ENCODE results near the gene NMNAT3.

NMNAT3 gene

DNA sequence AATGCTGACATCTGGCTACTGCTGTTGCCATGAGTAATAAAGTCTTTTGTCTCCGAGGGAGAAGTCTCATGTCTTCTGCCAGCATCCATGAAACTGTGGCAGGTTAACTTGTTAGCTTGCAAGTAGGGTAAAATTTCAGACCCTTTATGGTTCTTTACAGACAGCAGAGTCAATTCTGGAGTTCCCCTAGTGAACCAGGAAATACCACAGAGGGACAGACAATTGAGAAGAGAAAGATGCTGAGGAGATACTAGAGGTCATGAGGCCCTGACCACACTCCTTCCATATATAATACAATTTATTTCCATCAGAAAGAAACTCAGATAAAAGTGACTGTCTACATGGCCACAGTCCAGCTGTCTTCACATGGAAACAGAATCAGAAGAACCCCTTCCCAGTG is 38.1 kb downstream of the NMNAT3 start:
- Histone ChIP-seq H2AFZ (ENCODE audit: low read depth, low read length, severe bottlenecking) (no peak overlapping the region), H3K79me2 (ENCODE audit: insufficient read depth, low read length) (no peaks in the 10 kb centered on the region), H3F3A (ENCODE audit: insufficient read depth) (no peaks in the 10 kb centered on the region), H3K9me2 (replicated peaks; ENCODE audit: insufficient read depth, low read length) (no peaks in the 10 kb centered on the region), H3K36me3 (ENCODE audit: low read length) (no peaks in the 10 kb centered on the region), H3K27me3 (ENCODE audit: low read length) (no peaks in the 10 kb centered on the region), H4K20me1 (ENCODE audit: low read depth, low read length) (no peaks in the 10 kb centered on the region), H3K9ac (ENCODE audit: low read length) (no peak overlapping the region), H3K4me3 (ENCODE audit: insufficient read depth, low read length, poor library complexity, severe bottlenecking) (no peak overlapping the region), H3K27ac (ENCODE audit: low read depth, low read length) (no peak overlapping the region), H3K4me2 (ENCODE audit: low read depth, low read length, poor library complexity, severe bottlenecking) (no peak overlapping the region), H3K9me3 (ENCODE audit: insufficient read depth, low read length) (no peaks in the 10 kb centered on the region)
- TF ChIP-seq EZH2phosphoT487 (conservative IDR thresholded peaks at IDR 0.05; ENCODE audit: low read length), result no peak
- TF ChIP-seq, protein P1, sequence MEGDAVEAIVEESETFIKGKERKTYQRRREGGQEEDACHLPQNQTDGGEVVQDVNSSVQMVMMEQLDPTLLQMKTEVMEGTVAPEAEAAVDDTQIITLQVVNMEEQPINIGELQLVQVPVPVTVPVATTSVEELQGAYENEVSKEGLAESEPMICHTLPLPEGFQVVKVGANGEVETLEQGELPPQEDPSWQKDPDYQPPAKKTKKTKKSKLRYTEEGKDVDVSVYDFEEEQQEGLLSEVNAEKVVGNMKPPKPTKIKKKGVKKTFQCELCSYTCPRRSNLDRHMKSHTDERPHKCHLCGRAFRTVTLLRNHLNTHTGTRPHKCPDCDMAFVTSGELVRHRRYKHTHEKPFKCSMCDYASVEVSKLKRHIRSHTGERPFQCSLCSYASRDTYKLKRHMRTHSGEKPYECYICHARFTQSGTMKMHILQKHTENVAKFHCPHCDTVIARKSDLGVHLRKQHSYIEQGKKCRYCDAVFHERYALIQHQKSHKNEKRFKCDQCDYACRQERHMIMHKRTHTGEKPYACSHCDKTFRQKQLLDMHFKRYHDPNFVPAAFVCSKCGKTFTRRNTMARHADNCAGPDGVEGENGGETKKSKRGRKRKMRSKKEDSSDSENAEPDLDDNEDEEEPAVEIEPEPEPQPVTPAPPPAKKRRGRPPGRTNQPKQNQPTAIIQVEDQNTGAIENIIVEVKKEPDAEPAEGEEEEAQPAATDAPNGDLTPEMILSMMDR (IDR thresholded peaks at IDR 0.05; ENCODE audit: insufficient read depth, low read length, poor library complexity, severe bottlenecking), result no peak

DNA sequence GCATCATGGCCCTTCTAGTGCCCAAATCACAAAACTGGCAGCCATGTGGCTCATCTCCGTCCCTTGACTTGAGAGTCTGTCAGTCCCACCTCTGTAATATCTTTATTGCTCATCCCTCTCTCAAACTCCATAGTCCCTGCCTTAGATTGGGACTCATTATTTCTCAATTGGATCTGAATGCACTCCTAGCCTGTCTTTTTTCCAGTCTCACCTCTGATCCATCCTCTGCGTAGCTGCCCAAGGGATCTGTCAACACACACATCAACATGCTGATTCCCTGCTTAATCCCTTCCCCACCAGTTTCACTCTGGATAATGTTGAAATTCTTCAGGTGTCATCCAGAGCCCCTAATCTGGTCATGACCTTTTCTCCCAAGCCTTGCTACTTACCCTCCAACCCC is 39.3 kb downstream of the NMNAT3 start:
- no peaks in the 10 kb centered on the region for H3K27me3 ChIP-seq (ENCODE audit: low read length)
- H3K9me3 ChIP-seq (ENCODE audit: insufficient read depth, low read length), result no peaks in the 10 kb centered on the region
- H3K36me3 ChIP-seq (ENCODE audit: low read length), result no peaks in the 10 kb centered on the region
- TF ChIP-seq EZH2phosphoT487 (conservative IDR thresholded peaks at IDR 0.05; ENCODE audit: low read length), result no peak
- TF ChIP-seq, protein P1 (IDR thresholded peaks at IDR 0.05; ENCODE audit: insufficient read depth, low read length, poor library complexity, severe bottlenecking), result no peak
- H3K9ac ChIP-seq (ENCODE audit: low read length), result no peak overlapping the region
- H4K20me1 ChIP-seq (ENCODE audit: low read depth, low read length), result no peaks in the 10 kb centered on the region
- no peaks in the 10 kb centered on the region for H3K79me2 ChIP-seq (ENCODE audit: insufficient read depth, low read length)
- no peak overlapping the region for H2AFZ ChIP-seq (ENCODE audit: low read depth, low read length, severe bottlenecking)
- no peaks in the 10 kb centered on the region for H3F3A ChIP-seq (ENCODE audit: insufficient read depth)
- no peaks in the 10 kb centered on the region for H3K9me2 ChIP-seq (replicated peaks; ENCODE audit: insufficient read depth, low read length)
- H3K27ac ChIP-seq (ENCODE audit: low read depth, low read length), result no peak overlapping the region
- H3K4me2 ChIP-seq (ENCODE audit: low read depth, low read length, poor library complexity, severe bottlenecking), result no peak overlapping the region
- no peak overlapping the region for H3K4me3 ChIP-seq (ENCODE audit: insufficient read depth, low read length, poor library complexity, severe bottlenecking)

DNA sequence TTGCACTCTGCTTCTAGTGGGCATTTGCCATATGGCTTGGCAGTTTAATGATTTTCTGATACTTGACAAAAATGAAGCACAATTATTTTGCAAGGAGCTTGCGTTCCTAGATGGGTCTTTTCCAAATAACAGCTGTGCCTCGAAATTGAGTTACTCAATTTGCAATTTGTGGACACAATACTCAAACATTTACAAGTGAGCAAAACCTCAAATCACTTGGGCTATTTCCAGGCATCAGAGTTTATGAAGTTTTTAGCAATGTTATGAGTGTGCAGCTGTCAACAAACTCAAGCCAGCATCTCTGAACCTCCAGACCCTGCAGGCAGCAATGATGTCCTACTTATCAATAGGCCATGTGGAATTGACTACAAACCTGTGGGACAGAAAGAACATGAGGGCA is 41.3 kb downstream of the NMNAT3 start:
- no peak overlapping the region for H3K4me3 ChIP-seq (ENCODE audit: insufficient read depth, low read length, poor library complexity, severe bottlenecking)
- no peak overlapping the region for H2AFZ ChIP-seq (ENCODE audit: low read depth, low read length, severe bottlenecking)
- no peaks in the 10 kb centered on the region for H3K79me2 ChIP-seq (ENCODE audit: insufficient read depth, low read length)
- H3K4me2 ChIP-seq (ENCODE audit: low read depth, low read length, poor library complexity, severe bottlenecking), result no peak overlapping the region
- no peaks in the 10 kb centered on the region for H3K9me3 ChIP-seq (ENCODE audit: insufficient read depth, low read length)
- H3K36me3 ChIP-seq (ENCODE audit: low read length), result no peaks in the 10 kb centered on the region
- no peaks in the 10 kb centered on the region for H3K9me2 ChIP-seq (replicated peaks; ENCODE audit: insufficient read depth, low read length)
- no peaks in the 10 kb centered on the region for H3F3A ChIP-seq (ENCODE audit: insufficient read depth)
- H3K9ac ChIP-seq (ENCODE audit: low read length), result no peak overlapping the region
- H3K27ac ChIP-seq (ENCODE audit: low read depth, low read length), result no peak overlapping the region
- TF ChIP-seq, protein P1 (IDR thresholded peaks at IDR 0.05; ENCODE audit: insufficient read depth, low read length, poor library complexity, severe bottlenecking), result no peak
- TF ChIP-seq EZH2phosphoT487 (conservative IDR thresholded peaks at IDR 0.05; ENCODE audit: low read length), result no peak
- no peaks in the 10 kb centered on the region for H4K20me1 ChIP-seq (ENCODE audit: low read depth, low read length)
- no peaks in the 10 kb centered on the region for H3K27me3 ChIP-seq (ENCODE audit: low read length)

Data from SU-DHL-6 (cell line).